ENCODE results near the gene TENM4.

Gene TENM4

DNA sequence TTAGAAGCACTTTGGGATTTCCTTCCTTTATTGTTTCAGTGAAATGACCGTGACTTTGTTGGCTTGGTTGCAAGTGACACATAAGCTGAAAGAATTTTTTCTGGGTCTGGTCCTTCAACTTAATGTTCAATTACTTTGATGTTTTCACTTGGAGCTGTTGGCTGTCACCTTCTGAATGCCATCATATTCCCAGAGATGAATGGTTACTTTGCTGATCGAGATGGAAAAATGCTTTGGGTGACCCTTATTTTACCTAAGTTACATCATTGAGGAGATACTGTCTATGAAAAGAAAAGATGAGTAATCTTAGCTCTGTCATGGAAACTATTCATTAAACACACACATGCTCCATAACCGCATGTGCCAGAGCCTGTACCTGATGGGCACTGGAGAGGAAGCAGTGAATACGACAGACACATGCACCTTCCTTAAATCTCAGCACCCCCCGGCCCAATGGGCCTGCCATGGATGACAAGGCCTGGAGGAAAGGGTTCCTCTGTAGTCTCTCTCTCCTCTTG, 76.9 kb downstream of the TENM4 start:
- TF ChIP-seq, protein P1, sequence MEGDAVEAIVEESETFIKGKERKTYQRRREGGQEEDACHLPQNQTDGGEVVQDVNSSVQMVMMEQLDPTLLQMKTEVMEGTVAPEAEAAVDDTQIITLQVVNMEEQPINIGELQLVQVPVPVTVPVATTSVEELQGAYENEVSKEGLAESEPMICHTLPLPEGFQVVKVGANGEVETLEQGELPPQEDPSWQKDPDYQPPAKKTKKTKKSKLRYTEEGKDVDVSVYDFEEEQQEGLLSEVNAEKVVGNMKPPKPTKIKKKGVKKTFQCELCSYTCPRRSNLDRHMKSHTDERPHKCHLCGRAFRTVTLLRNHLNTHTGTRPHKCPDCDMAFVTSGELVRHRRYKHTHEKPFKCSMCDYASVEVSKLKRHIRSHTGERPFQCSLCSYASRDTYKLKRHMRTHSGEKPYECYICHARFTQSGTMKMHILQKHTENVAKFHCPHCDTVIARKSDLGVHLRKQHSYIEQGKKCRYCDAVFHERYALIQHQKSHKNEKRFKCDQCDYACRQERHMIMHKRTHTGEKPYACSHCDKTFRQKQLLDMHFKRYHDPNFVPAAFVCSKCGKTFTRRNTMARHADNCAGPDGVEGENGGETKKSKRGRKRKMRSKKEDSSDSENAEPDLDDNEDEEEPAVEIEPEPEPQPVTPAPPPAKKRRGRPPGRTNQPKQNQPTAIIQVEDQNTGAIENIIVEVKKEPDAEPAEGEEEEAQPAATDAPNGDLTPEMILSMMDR (IDR thresholded peaks at IDR 0.05; ENCODE audit: low read depth, low read length, missing control alignments): no peak
- no peak overlapping the region for H3K4me3 ChIP-seq (ENCODE audit: low read depth, low read length)
- DNase-seq (ENCODE audit: low read depth): no peak

DNA sequence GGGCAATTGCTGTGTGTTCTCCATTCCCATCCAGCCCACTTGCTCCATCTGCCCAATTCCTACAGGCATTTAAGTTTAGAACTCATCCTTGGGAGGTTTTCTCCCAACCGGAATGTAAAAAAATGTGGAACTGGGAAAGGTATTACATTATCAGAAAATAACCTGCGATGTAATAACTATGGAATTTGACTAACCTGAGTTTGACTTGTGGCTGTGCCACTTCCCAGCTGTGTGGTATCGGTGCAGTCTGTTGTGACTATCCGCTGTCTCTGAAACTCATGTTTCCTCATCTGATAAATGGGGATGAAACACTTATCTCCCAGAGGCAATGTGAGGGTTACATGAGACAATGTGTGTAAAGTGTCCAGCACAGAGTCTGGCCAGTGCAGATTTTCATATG, 77.6 kb downstream of the TENM4 start:
- TF ChIP-seq, protein P1 (IDR thresholded peaks at IDR 0.05; ENCODE audit: low read depth, low read length, missing control alignments): no peak
- DNase-seq (ENCODE audit: low read depth): no peak
- no peak overlapping the region for H3K4me3 ChIP-seq (ENCODE audit: low read depth, low read length)

DNA sequence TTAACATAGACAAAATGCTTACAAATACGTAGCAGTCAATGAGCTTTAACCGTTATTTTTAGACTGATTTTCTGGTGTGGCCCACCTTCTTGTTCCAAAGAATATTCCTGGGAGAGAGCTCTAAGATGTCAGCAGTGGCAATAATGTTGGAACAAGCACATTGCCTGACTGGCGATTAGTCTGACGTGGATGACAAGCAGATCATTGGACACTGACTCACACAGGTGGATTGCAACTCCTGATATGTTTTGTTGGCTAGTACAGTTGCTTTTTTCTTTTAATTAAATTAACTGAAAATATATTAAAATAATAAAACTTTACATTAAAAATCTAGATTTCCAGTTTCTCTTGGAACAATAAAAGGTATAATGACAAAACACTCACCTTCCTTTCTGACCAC, 78.0 kb downstream of the TENM4 start:
- TF ChIP-seq, protein P1 (IDR thresholded peaks at IDR 0.05; ENCODE audit: low read depth, low read length, missing control alignments): no peak
- H3K4me3 ChIP-seq (ENCODE audit: low read depth, low read length): no peak overlapping the region
- no peak for DNase-seq (ENCODE audit: low read depth)

DNA sequence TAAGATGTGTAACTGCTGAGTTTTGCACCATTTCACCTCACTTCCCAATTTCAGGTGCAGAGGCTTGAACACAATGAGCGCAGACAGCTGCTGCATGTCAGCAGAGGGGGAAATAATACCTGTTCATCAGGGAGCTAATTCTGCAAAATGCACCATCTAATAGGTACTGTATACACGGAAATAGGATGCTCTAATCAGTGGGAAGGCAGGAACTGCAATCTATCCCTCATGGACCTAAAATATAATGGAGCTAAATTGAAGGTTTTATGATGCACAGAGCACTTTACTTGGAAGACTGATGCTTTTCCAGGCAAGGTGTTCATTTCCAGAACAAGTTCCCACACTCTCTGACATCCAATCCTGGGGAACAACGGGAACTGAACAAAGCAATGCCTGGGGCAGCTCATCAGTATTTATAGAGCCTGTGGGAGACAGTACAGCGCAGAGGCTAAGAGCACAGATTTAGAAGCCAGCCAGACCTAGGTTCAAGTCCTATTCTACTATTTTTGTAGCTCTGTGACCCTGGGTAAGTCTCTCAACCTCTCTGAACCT, 78.5 kb downstream of the TENM4 start:
- TF ChIP-seq, protein P1 (IDR thresholded peaks at IDR 0.05; ENCODE audit: low read depth, low read length, missing control alignments): no peak
- DNase-seq (ENCODE audit: low read depth): no peak
- H3K4me3 ChIP-seq (ENCODE audit: low read depth, low read length): no peak overlapping the region

DNA sequence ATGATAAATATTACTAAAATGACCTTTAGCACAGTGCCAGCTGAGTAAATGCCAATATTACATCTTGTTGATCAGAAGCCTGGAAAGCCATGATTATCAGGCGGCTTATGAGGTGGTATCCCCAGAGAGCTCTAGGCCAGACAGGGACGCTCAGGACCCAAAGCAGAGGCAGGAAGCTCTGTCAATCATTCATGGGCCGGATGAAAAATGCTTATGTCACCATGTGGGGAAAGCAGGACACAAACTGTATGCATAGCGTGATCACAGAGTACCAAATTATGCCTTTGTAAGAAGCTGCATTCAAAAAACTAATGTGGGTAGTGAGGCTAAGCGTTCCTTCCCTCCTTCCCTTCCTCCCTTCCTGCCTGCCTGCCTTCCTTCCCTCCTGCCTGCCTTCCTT, 82.6 kb downstream of the TENM4 start:
- TF ChIP-seq, protein P1 (IDR thresholded peaks at IDR 0.05; ENCODE audit: low read depth, low read length, missing control alignments): no peak
- DNase-seq (ENCODE audit: low read depth): no peak
- H3K4me3 ChIP-seq (ENCODE audit: low read depth, low read length): no peak overlapping the region

DNA sequence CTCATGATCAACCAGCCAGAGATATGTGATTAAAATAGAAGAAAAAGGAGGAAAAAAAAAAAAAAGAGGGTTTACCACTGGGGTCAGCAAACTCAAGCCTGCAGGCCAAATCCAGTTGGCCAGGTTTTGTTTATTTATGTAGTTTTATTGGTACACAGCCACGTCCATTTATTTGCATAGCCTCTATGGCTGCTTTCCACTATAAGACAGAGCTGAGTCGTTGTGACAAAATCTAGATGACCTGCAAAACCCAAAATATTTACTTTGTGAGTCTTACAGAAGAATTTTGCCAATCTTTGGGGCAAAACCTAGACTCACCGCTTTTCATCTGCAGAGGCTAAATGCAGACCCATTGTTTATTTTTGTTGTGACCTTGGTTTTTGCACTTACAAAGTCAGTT, 87.1 kb downstream of the TENM4 start:
- no peak for DNase-seq (ENCODE audit: low read depth)
- no peak overlapping the region for H3K4me3 ChIP-seq (ENCODE audit: low read depth, low read length)
- TF ChIP-seq, protein P1 (IDR thresholded peaks at IDR 0.05; ENCODE audit: low read depth, low read length, missing control alignments): no peak

DNA sequence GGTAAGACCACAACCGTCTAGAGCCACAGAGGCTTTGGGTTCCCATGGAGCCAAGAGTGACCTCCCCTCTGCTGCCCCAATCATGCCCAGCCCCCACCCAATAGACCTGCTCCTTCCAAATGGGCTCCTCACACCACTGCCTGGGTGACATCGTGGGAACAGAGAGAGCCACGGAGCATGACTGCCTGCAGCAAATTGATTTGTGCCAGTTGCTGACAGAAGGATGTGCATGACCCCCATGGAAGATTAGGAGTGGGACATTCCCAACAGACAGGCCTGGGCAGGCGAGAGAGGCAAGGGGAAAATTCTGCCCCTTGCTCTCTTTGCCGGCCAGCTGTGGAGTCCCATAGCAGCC, 88.5 kb downstream of the TENM4 start:
- H3K4me3 ChIP-seq (ENCODE audit: low read depth, low read length): no peak overlapping the region
- TF ChIP-seq, protein P1 (IDR thresholded peaks at IDR 0.05; ENCODE audit: low read depth, low read length, missing control alignments): no peak
- DNase-seq (ENCODE audit: low read depth): no peak
